Natural killer cell (primary cell): Measurements from ENCODE around the gene NLK. TPM values are rescaled to one million over a fixed set of nuclear protein-coding genes. Genes with fewer than 3 reads are reported as not detected.
"Not testable (repeated sequence)": the region's sequence is repeated elsewhere in the genome, so short reads cannot be mapped to it uniquely, and the experiment has no call there.

Experiments
- ATAC-seq, 3 donors: fragments of 150-1000 bp in 2 of 3; fragments of 200-7000 bp in 1 of 3; cut with Tn5 transposase; 1 replicate in 1 of 3; 2 replicates in 2 of 3; pipeline ENCODE4 v1.10.0; 2021; ENCODE audit warnings: mild to moderate bottlenecking in 2 of 3, moderate library complexity in 2 of 3
- DNase-seq, 2 donors: peaks; one replicate each; pipeline versions ENCODE4 v3.0.0 to v3.0.0-alpha.2; 2013 to 2021; ENCODE audit warnings: mixed read lengths in 1 of 2
- H3K27ac ChIP-seq: one replicate; pipeline ENCODE4 v1.5.1; 2013; ENCODE audit warnings: mild to moderate bottlenecking, low read length
- H3K27me3 ChIP-seq: one replicate; pipeline ENCODE4 v1.6.1; 2013; ENCODE audit warnings: low read length; ENCODE audit not compliant: control insufficient read depth, insufficient read depth
- H3K36me3 ChIP-seq: one replicate; pipeline ENCODE4 v1.6.1; 2013; ENCODE audit warnings: low read length; ENCODE audit not compliant: control insufficient read depth, insufficient read depth
- H3K4me1 ChIP-seq: one replicate; pipeline ENCODE4 v1.6.1; 2013; ENCODE audit warnings: low read length; ENCODE audit not compliant: control insufficient read depth, insufficient read depth
- H3K4me3 ChIP-seq: one replicate; pipeline ENCODE4 v1.5.1; 2013; ENCODE audit warnings: low read length
- H3K9me3 ChIP-seq: one replicate; pipeline ENCODE4 v1.6.1; 2013; ENCODE audit warnings: low read length; ENCODE audit not compliant: control insufficient read depth, insufficient read depth
- H3K27ac Mint-ChIP-seq, 2 donors: one replicate each; pipeline ENCODE4 v1.8.0; 2022; ENCODE audit warnings: mild to moderate bottlenecking in 2 of 2, mixed read lengths in 2 of 2, moderate library complexity in 1 of 2
- H3K27me3 Mint-ChIP-seq, 2 donors: one replicate each; pipeline ENCODE4 v1.8.0; 2022; ENCODE audit warnings: low read depth in 2 of 2, mixed read lengths in 2 of 2
- H3K36me3 Mint-ChIP-seq: one replicate; pipeline ENCODE4 v1.8.0; 2022; ENCODE audit warnings: mixed read lengths
- H3K4me1 Mint-ChIP-seq, 2 donors: one replicate each; pipeline ENCODE4 v1.8.0; 2022; ENCODE audit warnings: mixed read lengths in 2 of 2
- H3K4me3 Mint-ChIP-seq: one replicate; pipeline ENCODE4 v1.8.0; 2022; ENCODE audit warnings: mild to moderate bottlenecking, moderate library complexity, mixed read lengths
- H3K9me3 Mint-ChIP-seq, 2 donors: one replicate each; pipeline ENCODE4 v1.8.0; 2022; ENCODE audit warnings: mixed read lengths in 2 of 2
- WGBS: methylation state at CpG from one replicate; pipeline ENCODE4 v1.1.7; 2013; ENCODE audit warnings: missing lambda C conversion rate; ENCODE audit not compliant: insufficient coverage; 5-methylcytosine and 5-hydroxymethylcytosine counted together
- intact Hi-C: fragments of 100-400 bp; cut with micrococcal nuclease; formaldehyde crosslinking; loops from one replicate; pipeline ENCODE4 v1.14.2; 2022
- total RNA-seq, 4 donors: library from RNA; stranded (reverse); fragments of 120-200 nt in 1 of 4; gene quantifications; one replicate each; pipeline versions ENCODE4 v1.2.3 to v1.2.4, GENCODE V29; 2013 to 2022
- TF ChIP-seq, protein P1 (sequence below): fragments of 200-600 bp; IDR thresholded peaks from one replicate; pipeline ENCODE4 v1.8.0; 2022; ENCODE audit warnings: antibody characterized with exemption

Gene NLK
- total RNA-seq, 3 donors from 2014 or later (not counting 1 experiment from before 2014, with no cell fraction given), result 18.3 to 35.6 (median 20.8) TPM

DNA sequence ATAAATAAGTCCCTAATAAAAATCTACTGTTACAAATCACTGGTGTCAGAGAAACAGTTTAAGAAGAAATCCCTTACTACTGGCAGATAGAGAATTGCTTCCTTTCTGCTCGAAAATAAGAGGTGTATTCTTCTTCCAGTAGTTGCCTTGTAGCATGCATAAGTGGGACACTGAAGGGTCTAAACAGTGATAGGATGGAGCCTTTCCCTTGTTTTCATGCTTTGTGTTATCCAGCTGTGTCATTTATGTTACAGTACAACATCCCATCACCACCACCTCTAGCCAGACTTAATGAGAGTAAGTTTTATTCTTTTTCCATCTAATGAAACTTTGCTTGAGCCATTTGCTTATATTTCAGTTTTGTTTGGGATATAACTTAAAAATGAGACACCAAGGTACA is 54.3 kb downstream of the NLK start:
- Mint-ChIP-seq H3K4me3 (no peak overlapping the region), H3K36me3 (no peaks in the 10 kb centered on the region), H3K27me3 (no peaks in the 10 kb centered on the region), H3K9me3 (no peaks in the 10 kb centered on the region), H3K4me1 (peaks cover 0 to 8% of the 10 kb centered on the region in 2 donors), H3K27ac (no peak overlapping the region)
- ATAC-seq (no peak), DNase-seq (no peak)
- no peaks in the 10 kb centered on the region for H3K27me3 ChIP-seq
- no peaks in the 10 kb centered on the region for H3K36me3 ChIP-seq
- intact Hi-C loops, result no loop called here
- TF ChIP-seq, protein P1, sequence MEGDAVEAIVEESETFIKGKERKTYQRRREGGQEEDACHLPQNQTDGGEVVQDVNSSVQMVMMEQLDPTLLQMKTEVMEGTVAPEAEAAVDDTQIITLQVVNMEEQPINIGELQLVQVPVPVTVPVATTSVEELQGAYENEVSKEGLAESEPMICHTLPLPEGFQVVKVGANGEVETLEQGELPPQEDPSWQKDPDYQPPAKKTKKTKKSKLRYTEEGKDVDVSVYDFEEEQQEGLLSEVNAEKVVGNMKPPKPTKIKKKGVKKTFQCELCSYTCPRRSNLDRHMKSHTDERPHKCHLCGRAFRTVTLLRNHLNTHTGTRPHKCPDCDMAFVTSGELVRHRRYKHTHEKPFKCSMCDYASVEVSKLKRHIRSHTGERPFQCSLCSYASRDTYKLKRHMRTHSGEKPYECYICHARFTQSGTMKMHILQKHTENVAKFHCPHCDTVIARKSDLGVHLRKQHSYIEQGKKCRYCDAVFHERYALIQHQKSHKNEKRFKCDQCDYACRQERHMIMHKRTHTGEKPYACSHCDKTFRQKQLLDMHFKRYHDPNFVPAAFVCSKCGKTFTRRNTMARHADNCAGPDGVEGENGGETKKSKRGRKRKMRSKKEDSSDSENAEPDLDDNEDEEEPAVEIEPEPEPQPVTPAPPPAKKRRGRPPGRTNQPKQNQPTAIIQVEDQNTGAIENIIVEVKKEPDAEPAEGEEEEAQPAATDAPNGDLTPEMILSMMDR, result no peak
- no peak overlapping the region for H3K4me3 ChIP-seq
- H3K4me1 ChIP-seq, result no peaks in the 10 kb centered on the region
- no peak overlapping the region for H3K27ac ChIP-seq
- H3K9me3 ChIP-seq, result no peaks in the 10 kb centered on the region
- WGBS, result 83% methylated on average over 1 of the region's 1 CpG

DNA sequence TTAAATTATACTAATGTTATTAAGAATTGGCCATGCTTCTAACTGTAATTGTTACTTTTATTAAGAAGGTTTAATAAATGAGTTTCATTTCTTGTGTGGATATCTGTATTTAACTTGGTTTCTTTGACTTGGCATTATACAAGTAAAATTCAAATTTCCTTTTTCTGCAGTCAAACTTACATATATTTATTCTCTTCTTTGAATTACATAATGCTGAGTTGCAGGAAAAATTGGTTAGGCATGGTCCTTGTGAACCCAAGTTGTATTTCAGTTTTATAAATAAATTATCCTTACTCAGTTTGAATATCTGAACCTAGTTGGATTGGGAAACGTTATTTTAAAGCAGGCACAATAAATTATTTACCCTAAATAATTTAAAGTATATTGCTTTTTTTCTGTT is 54.8 kb downstream of the NLK start:
- Mint-ChIP-seq H3K27me3 (no peaks in the 10 kb centered on the region), H3K9me3 (no peaks in the 10 kb centered on the region), H3K4me3 (no peak overlapping the region), H3K4me1 (peaks cover 0 to 6% of the 10 kb centered on the region in 2 donors), H3K36me3 (no peaks in the 10 kb centered on the region), H3K27ac (no peak overlapping the region)
- ATAC-seq (no peak), DNase-seq (no peak)
- Histone ChIP-seq H3K4me3 (no peak overlapping the region), H3K4me1 (no peaks in the 10 kb centered on the region), H3K27ac (no peak overlapping the region), H3K36me3 (no peaks in the 10 kb centered on the region), H3K27me3 (no peaks in the 10 kb centered on the region), H3K9me3 (no peaks in the 10 kb centered on the region)
- WGBS, result no CpG with 5 or more reads among the region's 1 CpG
- intact Hi-C loops, result no loop called here
- TF ChIP-seq, protein P1, result no peak

DNA sequence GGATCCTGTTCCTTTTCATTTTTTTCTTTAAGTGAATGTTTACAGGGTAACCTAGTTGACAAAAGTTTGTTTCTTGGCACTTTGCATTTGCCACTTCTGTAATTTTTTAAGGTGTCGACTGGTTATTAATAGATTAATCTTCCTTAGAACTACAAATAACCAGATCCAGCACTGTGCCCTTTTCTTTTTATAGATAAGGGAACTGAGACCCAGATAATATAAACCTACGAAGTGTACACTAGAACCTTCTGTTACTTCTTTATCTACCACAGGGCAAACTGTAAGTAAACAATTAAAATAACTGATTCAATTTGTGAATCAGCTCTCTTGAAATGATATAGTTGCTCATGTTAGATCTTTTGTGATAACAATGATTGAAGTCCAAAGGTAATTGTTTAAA is 55.4 kb downstream of the NLK start:
- Mint-ChIP-seq H3K27ac (no peak overlapping the region), H3K4me1 (peaks cover 0 to 6% of the 10 kb centered on the region in 2 donors), H3K9me3 (no peaks in the 10 kb centered on the region), H3K36me3 (no peaks in the 10 kb centered on the region), H3K27me3 (no peaks in the 10 kb centered on the region), H3K4me3 (no peak overlapping the region)
- H3K4me1 ChIP-seq, result no peaks in the 10 kb centered on the region
- H3K9me3 ChIP-seq, result no peaks in the 10 kb centered on the region
- TF ChIP-seq, protein P1, result no peak
- intact Hi-C loops, result no loop called here
- ATAC-seq (no peak), DNase-seq (no peak)
- H3K4me3 ChIP-seq, result no peak overlapping the region
- H3K36me3 ChIP-seq, result no peaks in the 10 kb centered on the region
- H3K27me3 ChIP-seq, result no peaks in the 10 kb centered on the region
- H3K27ac ChIP-seq, result no peak overlapping the region
- no CpG with 5 or more reads among the region's 2 CpGs for WGBS

DNA sequence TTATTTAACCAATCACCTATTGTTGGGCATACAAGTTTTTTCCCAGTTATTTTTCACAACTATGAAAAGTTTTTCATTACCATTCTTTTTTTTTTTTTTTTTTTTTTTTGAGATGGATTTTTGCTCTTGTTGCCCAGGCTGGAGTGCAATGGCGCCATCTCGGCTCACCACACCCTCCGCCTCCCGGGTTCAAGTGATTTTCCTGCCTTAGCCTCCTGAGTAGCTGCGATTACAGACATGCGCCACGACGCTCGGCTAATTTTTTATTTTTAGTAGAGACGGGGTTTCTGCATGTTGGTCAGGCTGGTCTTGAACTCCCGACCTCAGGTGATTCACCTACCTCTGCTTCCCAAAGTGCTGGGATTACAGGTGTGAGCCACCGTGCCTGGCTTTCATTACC is 56.1 kb downstream of the NLK start:
- H3K4me1 Mint-ChIP-seq, H3K27ac ChIP-seq, H3K36me3 Mint-ChIP-seq, H3K9me3 ChIP-seq, intact Hi-C loops, H3K27me3 Mint-ChIP-seq, ATAC-seq, H3K4me3 Mint-ChIP-seq, DNase-seq, H3K9me3 Mint-ChIP-seq, H3K4me3 ChIP-seq, H3K27ac Mint-ChIP-seq, H3K4me1 ChIP-seq, H3K27me3 ChIP-seq, H3K36me3 ChIP-seq: not testable (repeated sequence)
- 96% methylated on average over 11 of the region's 12 CpGs for WGBS
